CD4-positive, alpha-beta T cell treated with Interleukin-6 at 100 ng/mL for 8 hours (primary cell): ENCODE data around the gene STARD13.
"Not testable (repeated sequence)": the region's sequence is repeated elsewhere in the genome, so short reads cannot be mapped to it uniquely, and the experiment has no call there.

Source experiments
- DNase-seq: peaks from one replicate; pipeline ENCODE4 v3.0.0-alpha.2; 2020; ENCODE audit warnings: mixed read lengths, low spot score

Gene STARD13

GRCh38 chr13:33194820-33195692, 90.5 kb downstream of the STARD13 start:
- no peak for DNase-seq

GRCh38 chr13:33193428-33193974, 92.1 kb downstream of the STARD13 start:
- DNase-seq = no peak

GRCh38 chr13:33191425-33192210, 93.9 kb downstream of the STARD13 start:
- no peak for DNase-seq

- no peak for DNase-seq
These were observed 96.1 kb downstream of the STARD13 start for GRCh38 chr13:33189470-33189869.

- DNase-seq = no peak
These were observed 97.3 kb downstream of the STARD13 start for GRCh38 chr13:33188093-33188882.

DNA sequence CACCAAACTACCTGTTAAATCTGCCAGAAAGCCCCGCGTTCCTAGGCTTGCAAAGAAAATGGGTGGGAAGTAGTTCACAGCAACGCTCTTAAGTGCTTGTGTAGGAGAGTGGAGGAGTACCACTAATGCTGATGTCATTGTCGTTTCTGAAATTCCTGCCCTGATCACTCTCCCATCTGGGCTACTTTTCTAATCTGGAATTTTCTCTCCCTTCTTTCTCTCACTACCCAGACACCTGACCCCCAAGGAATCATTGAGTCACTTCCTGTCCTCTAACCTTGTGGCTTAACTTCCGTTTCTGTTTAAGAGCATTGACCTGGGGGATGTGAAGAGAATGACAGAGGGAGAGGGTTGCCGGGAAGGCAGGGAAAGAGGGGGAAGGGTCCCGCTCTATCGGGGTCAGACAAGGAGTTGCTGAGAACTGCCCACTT, 98.7 kb downstream of the STARD13 start:
- DNase-seq = no peak

DNA sequence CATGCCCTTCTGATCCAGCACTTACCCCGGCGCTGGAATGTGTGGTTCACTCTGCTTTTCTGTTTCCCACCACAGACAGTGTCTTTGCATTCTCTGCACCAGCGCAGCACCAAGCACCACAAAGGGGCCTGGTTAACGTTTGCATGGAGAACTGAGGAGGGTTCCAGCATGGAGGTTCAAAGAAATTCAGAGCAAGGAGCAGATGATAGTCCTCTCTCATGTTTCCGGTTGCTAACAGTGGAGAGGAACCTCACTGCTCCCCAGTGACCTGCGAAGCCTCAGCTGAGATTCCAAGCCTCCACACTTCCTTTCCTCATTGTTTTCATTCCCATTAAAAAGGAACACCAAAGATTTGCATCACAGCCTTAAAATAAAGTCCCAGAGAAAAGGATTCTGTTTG, 99.7 kb downstream of the STARD13 start:
- DNase-seq = no peak

- no peak for DNase-seq
These were observed 101.0 kb downstream of the STARD13 start for GRCh38 chr13:33184530-33184929.

DNA sequence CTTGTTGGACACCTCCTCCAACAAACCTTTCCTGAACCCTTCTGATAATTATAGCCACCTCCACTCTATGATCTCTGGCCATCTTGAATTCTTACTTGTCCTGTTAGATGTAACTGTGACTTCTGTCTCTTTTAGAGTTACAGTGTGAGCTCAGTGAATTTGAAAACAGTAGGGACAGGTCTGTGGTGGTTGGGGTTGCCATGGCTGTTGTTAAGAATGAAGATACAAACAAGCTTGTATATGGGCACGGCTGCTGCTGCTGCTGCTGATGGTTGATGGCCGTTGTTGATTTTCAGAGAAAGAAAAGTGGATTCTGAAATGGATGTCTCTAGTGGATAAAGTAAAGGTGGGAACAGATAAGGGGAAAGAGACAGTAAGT, 101.5 kb downstream of the STARD13 start:
- DNase-seq = no peak

DNA sequence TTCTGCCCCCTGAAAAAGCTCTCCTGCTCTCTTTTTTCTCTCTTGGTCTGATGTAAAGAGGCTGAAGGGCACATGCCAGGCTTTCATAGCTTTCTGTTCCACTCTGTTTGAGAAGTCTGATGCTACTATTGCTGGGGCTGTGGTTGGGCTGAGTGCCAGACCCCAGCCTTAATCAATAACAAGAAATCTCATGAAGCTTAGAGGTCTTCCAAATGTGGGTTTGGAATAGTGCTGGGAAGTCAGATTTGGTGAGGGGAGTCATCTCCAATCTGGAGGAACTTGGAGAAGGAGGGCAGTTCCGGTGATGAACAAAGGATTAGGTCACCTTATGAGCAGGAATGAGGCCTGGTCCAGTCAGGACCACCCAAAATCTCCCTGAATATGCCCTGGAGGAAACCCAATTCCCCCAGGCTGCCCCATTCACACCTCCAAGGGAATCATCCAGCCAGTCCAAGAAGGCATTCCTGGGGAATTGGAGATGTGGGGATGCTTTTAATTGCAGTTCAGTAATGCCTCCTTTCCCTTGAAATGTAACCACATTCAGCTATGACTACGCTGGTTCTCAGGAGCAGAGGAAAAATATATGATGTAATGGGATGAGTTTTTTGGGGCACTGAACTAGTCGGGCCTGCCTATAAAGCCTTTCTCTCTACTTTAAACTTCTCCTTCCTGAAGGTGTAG, 102.0 kb downstream of the STARD13 start:
- DNase-seq = no peak

DNA sequence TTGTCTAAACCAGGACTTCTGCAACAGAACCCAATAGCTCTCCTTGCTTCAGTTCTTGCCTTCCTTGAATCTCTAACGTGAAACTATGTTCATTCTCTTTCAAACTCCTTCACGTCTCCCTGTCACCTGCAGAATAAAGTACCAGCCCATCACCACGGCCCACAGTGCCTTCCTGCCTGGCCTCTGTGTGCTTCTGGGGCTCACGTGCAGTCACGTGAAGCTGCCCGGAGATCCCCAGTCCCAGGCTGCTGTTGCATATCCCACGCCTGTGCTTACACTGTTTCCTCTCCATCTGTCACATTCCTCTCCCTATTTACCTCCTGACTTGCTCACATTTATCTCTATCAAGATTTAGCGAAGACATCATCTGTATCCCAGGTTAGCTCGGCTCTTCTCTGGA, 102.8 kb downstream of the STARD13 start:
- DNase-seq = no peak

- DNase-seq = no peak
These were observed 104.3 kb downstream of the STARD13 start for GRCh38 chr13:33181264-33181663.

- DNase-seq = no peak
These were observed 105.3 kb downstream of the STARD13 start for GRCh38 chr13:33180122-33180804.

- DNase-seq = no peak
These were observed 106.1 kb downstream of the STARD13 start for GRCh38 chr13:33179463-33179862.

GRCh38 chr13:33178209-33178840, 107.2 kb downstream of the STARD13 start:
- no peak for DNase-seq

GRCh38 chr13:33177340-33178208, 108.0 kb downstream of the STARD13 start:
- not testable (repeated sequence) for DNase-seq

GRCh38 chr13:33176526-33176925, 109.0 kb downstream of the STARD13 start:
- DNase-seq = no peak

DNA sequence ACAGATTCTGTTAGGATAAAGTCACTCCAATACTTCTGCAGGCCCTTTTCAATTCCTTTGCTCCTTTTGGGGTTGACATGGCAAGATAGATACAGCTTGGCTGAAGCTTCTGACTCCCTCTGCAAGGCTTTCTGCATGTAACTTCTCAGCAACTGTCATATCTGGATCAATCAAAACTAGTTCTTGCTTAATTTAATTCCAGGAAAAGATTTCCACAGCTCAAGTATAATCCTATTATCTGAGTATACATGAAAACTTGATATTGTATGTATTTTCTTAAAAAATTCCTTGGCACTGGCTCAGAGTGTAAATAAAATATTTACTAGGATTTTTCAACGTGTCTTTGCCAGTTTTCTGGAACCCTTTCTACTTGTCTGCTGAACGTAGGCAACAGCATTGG, 109.6 kb downstream of the STARD13 start:
- DNase-seq = no peak

GRCh38 chr13:33174931-33175330, 110.6 kb downstream of the STARD13 start:
- no peak for DNase-seq
